NCI-H2081 (cell line): ENCODE data around the gene GSG1L.

Source experiments
- DNase-seq, 2 experiments: peaks; one replicate each; lab custom pipeline; 2025; lab: John Stamatoyannopoulos, UW

Gene GSG1L

DNA sequence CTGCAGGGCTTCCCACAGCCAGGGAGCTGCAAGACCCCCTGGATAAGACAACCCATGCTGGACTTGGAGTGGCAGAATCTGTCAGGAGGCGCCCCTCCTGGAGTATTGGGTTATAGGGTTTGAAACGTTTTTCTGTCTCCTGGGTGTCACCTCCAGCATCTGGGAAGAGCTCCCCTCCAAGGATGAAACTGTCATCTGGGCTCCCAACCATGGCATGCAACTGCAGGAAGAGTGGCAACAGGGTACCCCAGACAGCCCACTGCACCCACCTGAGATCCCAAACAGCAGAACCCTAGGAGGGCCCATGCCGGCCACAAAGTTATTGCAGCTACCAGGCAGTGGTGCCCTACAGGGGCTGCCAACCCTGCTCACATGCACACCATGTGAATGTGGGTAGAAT is 636 bp upstream of the GSG1L start:
- no peak for DNase-seq

DNA sequence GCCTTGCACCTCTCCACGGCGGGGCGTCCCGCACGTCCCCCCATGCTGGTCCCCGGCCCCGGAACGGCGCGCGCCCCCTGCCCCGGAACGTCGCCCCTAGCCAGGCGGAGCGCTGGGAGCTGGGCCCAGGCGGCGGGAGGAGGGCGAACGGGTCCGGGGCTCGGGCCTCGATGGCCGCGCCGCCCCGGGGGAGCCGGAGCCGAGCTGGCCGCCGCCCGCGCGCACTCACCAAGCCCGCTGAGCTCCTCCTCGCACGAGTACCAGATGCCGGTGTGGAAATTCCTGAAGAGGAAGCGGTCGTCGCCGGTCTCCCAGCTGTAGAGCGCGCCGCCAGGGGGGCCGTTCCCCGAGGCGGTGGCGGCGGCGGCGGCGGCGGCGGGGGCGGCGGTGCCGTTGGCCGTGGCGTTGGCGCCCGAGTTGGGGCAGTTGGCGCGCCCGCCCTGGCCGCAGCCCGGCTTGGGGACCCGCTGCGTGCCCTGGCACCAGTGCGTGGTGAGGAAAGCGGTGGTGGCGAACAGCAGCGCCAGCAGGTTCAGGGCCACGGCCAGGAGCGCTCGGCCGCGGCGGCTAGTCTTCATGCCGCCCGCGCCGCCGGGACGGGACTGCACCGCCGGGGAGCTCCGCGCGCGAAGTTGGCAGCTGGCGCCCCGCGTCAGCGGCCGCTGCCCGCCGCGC is 530 bp downstream of the GSG1L start:
- DNase-seq: no peak

DNA sequence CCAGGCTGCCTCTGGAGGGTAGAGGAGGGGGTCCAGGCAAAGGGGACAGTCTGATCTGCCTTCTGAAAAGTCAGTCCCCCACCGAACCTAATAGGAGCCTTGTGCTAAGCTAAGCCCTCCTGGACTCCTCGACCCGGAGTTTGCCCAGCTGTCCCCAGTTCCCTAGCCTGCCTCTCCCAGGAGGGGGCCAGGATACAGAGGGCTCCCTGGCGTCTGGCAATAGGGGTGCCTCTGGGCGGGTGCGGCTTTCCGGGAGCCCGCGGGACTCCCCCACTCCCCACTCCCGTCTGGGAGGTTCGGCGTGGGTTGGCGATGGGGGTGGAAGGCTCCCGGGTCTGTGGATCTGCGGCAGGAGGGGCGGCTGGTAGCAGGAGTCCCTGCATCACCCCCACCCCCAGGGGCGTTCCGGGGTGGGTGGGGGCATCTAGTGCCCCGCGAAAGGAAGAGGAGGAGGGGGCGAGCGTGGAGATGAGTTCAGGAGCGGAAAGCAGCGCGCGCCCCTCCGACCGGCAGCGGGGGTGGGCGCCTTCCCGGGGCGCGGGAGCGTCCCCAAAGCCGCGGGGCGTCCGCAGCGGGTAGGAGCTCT is 1.2 kb downstream of the GSG1L start:
- no peak for DNase-seq

DNA sequence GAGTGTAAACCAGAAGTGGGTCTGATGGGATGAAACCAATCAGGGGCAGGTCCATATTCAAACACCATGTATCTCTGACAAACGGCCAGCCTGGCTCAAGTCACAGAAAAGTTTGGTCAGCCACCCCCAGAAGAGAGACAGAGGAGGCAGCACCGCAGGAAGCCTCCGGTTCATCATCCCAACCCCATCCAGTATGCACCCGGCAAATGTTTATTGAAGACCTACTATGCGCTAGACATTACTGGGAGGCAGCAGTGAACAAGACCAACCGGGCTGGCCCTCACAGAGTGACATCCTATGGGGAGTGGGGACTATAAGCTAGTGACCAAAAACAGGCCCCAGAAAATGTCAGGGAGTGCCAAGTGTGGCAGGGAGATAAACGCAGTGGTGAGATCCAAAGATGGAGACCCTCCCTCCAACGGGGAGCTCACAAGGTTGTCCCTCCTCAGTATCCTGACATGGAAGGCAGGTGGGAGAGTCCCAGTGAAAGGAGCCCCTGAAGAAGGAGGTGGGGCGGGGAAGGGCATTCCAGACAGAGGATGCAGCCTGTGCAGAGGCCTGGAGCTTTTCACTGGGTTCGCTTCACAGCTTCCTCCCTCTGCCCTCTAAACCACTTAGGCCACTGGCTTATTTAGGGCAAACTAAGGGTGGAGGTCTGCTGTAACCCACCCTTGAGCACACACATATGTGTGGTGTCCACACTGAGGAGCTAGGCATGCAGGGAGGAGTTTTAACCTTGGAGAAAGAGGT is 2.0 kb downstream of the GSG1L start:
- no peak for DNase-seq

DNA sequence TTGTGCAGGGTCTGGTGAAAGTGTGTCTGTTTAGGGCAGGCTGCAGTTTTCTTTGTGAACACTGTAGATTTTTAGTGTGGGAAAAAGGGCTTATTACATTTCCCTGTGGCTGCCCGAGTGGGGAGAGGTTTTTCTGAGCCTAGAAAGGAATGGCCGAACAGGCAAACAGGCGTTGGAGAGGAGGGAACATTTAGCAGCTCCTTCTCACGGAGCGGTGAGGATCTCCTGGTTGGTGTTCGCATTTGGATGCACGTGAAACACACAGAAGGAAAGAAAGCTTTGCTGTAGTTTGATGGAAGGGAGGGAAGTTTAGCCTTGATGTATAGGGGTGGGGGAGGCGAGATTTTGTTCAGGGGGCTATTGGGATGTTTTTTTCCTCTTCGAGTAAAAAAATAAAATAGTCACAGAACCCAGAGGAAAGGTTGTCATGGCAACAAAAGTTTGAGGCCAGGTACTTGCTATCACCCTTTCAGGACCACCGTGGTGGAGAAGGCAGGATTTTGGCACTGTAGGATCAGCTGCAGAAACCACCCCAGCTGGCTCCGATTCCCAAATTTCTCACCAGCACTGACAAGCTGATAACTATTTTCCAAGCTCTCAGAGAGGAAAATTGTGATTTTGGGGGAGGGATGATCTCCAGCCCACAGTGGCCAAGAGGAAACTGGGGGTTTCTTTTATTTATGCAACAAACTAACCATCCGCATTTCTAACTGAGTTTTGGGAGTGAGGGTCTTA is 3.5 kb downstream of the GSG1L start:
- DNase-seq: no peak

DNA sequence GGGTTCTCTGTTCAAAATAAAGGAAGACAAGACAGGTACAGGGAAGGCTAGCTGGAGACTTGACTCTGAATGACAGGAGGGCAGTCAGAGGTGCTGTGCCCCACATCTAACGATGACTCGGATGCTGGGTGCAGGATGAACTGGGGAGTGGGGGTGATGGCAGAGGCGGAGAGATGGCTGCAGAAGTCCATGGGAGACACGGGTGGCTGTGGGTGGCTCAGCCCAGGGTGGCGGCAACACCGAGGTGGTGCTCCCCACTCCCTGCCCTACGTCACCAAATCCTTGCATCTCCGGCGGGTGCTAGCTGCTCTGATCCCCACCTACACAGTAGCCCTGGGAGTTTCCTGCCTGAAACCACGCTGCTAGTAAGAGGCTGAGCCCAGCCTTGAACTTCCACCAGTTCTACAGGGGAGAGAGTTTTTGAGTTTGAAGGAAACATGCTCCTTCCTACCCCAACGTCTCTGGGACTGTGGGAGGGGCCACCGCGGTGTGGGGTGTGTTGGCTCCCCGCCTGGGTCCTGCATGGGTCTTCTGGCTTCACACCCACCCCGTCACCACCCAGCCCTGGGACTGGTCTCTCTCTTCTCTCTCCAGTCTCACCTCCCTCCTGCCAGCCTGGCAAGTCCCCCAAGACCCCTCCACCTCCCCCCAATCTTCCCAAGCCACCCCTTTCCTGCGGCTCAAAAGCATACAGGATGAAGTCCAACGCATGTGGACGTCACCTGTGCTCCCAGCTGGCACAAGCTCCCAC is 4.5 kb downstream of the GSG1L start:
- DNase-seq: no peak

DNA sequence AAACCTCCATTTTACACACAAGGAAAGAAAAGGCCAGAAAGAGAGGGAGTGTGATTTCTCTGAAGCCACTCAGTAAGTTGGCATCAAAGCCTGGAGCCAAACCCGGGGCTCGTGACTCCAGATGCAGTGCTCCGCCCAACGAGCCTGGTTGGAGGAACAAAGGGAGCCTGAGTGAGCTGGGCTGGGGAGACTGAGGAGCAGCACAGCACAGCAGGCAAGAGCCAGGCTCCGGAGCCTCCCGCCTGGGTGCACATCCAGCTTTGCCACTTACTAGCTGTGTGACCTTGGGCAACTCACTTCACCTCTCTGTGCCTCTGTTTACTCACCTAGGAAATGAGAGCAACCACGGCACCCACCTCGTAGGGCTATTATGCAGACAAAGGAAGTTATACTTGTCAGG is 5.6 kb downstream of the GSG1L start:
- no peak for DNase-seq

DNA sequence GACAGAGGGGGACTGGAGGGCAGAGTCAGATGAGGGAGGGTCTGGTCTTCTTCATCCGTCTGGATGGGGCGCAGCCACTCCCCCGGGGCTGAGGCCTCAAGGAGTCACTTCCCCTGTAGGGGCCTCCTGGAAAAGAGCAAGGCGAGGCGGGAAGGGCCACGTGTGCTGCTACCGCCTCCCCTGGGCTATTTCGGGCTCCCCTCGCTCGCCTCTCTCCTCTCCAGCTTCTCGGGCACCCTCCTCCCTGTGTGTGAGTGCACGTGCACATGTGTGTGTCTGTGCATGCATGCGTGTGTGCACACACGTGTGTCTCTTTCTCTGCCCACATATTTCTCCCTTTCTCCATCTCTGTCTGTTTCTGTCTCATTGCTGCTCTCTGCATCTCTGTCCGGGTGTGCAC is 10.1 kb downstream of the GSG1L start:
- no peak for DNase-seq

DNA sequence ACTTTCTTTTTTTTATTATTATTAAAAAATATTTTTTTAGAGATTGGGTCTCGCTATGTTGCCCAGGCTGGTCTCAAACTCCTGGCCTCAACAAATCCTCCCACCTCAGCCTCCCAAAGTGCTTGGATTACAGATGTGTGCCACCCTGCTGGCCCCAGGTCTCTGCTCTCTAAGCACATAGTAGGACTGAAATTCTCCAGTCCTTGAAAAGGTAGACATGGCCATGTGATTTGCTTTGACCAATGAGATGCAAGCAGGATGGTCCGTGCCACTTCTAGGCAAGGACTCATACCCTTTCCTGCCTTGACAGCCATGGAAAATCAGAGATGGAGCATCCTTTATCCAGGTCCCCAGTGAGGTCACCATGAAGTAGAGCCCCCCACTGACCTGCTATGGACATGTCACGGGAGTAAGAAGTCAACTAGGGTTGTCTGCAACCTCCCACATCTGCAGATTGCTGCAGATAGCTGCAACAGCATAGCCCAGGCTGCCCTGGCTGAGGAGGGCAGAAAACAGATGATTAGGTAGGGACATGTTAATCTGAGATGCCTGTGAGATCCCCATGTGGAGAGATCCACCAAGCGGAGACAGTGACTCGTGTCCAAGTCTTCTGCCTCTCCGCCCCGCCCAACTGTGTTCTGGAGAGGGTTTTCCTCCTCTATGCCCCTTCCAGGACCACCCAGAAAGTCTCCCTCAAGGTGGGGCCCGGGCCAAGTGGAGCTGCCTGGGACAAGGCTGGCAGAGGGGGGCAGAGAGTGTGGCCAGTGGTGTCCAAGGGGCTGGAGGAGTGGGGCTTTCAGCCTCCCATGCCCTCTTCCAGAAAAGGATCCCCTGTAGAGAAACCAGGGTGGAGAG is 11.0 kb downstream of the GSG1L start:
- DNase-seq: no peak

DNA sequence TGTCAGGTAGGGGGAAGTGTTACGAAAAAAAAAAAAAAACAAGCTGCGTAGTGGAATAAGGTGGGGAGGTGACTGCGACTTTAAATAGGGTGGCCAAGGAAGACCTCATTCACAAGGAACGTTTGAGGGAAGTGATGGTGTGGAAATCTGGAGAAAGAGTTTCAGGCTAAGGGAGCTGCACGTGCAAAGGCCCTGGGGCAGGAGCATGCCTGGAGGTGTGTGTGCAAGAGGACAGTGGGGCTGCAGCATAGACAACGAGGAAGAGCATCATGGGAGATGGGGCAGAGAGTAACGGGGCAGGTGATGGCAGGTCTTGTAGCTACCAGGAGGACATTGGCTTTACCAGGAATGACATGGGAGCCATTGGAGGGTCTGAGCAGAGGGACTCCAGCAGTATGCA is 12.0 kb downstream of the GSG1L start:
- DNase-seq: no peak

DNA sequence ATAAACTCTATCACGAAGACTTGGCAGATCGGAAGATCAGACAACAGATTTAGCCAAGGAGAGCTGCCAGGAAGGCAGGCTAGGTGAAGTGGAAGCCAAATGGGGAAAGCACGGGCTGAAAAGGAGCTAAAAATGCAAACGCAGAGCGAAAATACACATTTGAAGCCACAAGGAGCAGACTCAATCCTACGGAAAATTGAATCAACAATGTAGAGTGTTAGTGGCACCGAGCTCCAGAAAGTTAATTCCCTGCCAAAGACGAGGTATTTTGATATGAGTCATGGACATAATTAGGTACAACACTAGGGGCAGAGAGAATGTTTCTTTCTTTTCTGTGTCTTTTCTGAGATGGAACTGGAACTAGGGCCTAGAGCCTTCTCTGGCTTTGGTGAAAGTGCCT is 20.7 kb downstream of the GSG1L start:
- no peak for DNase-seq

DNA sequence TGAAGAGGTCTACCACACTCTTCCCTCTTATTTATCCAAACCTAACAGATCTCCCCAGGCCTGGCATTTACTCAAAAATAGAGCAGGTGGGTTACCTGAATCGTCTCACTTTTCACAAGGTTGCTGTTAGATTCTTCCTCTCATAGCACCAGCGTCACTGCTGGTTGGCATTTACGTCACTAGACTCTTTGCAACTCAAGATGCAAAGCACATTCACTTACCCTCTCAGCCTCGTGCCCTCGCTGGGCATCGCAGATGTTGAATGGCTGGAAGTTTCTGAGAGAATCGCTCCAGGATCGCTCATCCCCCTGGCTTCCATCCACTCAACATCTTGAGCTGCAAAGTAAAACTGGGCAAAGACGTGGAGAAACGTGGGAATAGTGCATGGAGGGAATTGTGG is 21.9 kb downstream of the GSG1L start:
- no peak for DNase-seq

DNA sequence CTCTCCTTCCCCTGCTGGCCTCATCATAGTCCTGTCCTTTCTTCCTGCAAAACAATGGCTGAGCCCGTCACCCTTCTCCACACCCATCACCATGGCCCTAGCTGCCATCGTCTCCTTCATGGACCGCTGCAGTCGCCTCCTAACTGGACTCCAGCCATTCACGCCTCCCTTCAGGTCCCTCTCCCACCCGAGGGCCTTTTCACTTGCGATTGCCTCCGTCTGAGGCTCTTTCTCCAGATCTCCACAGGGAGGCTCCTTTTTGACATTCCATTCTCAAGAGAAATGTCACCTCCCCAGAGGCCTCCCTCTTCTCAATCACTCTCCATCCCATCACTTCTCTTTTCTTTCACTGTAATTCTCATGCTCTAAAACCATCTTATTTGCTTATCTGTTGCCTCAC is 23.5 kb downstream of the GSG1L start:
- DNase-seq: no peak

DNA sequence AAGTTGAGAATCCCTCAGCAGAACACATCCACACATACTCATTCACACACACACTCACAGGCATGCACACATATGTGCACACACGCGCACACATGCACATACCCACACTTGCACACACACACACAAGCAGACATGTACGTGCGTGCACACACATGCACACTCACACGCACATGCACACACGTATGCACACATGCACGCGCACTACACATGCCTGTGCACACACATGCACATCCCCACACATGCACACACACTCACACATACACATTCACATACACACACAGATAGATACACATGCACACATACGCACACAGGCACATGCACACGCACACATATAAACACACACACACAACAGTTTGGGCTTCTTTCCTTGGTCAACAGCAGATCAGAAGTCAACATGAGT is 24.0 kb downstream of the GSG1L start:
- no peak for DNase-seq

DNA sequence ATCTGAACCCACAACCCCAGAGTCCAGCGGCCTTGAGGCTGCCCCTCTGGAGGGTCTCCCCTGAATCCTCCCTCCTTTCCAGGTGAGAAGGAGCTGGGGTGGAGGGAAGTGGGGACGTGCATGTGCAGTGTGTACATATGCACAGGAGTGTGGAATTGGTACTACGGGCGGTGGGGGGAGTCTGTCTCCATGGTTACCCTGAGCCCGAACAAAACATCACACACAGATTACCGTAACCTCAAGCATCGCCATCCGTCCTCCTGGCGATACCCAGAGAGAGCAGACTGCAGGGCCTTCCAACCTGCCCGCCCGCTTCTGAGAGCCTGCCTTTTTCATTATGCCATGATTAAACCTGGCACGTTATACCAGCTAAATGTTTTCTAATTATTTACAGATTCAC is 25.1 kb downstream of the GSG1L start:
- DNase-seq: no peak

DNA sequence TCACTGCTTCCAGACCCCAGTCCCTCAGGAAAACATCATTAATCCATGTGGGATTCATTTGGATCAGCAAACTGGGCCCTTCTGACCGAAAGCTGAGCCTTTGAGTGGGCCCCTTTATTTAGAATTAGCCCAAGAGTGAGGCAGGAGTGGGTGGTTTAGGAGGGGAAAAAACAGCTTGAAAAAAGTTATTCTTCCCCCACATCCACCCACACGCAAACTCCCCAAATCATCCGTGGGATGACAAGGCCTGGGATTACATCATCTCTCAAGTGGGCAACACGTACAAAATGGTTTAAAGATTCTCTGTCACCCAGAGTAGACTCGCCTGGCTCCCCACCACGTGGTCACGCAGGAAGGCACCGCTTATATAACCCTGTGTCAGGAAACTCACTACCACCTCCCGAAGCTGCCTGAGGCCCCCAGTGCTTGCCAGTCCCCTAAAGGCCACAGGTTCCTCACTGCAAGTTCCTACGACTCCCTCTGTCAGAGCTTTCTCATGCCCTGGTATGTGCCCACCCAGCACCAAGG is 27.6 kb downstream of the GSG1L start:
- DNase-seq: no peak

DNA sequence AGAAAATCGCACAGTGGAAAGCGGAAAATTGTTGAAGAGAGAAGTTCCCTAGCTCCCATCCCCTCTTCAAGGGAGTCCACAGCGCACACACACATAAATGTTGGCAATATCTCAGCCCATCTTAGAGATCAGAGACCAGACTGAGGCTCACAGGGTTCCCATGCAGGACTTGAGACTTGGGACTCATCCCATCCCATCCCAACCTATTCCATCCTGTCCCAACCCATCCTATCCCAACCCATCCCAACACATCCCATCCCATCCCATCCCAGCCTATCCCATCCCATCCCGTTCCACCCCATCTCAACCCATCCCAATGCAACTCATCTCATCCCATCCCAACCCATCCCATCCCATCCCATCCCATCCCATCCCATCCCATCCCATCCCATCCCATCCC is 29.6 kb downstream of the GSG1L start:
- no peak for DNase-seq

DNA sequence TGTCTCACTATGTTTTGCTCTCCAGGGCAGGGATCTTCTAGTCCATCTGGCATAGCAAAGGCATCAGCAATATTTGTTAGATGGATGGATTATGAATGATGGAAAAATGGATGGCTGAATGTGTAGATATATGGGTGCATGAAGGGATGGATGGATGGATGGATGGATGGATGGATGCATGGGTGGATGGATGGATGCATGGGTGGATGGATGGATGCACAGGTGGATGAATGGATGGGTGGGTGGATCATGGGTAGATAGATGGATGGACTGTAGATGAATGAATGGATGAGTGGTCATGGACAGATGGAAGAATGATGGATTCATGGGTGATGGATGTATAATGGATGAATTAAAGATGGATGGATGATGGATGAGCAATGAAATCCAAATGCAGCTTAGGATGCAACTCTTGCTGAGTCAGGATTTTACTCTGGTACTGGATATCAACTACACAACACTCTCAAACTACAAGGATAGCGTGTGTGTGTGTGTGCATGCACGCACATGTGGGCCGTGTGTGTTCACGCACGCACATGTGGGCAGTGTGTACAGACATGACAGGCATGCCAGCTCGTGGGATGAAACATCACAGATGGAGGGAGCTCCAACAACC is 34.0 kb downstream of the GSG1L start:
- no peak for DNase-seq

DNA sequence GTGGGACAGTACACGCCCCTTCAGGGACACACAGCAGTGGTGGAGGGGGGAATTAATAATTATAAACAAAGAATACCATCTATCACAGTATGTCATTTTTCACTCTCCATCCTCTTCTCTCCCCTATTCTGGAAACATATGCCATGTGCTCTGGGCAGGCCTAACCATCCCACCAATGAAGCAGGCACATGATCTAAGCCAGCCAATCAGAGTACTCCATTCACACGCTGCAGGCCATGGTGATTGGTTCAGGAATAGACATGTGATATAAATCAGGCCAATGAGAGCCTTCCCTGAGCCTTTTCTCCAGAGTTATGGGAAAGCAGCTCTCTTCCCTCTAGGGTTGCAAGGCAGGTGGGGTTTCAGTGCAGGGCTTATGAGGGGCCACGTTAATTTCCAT is 36.5 kb downstream of the GSG1L start:
- no peak for DNase-seq

DNA sequence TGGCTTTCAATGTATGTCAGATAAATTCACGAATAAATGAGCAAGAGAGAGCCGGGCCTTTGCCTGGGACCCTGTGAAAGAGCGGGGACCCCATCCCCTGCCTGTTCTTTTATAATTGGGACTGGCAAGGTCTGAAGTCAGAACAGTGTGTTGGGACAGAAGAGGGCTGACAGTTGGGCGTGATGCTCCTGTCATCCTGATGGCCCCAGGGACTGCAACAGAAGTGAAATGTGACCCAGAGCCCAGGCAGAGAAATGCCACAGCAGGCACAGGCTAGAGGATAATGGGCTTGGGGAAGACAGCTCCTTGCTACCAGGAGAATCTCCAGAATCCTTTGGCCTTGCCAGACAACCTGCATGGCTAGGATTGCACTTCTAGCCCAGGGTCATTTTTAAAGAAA is 37.9 kb downstream of the GSG1L start:
- DNase-seq: no peak

DNA sequence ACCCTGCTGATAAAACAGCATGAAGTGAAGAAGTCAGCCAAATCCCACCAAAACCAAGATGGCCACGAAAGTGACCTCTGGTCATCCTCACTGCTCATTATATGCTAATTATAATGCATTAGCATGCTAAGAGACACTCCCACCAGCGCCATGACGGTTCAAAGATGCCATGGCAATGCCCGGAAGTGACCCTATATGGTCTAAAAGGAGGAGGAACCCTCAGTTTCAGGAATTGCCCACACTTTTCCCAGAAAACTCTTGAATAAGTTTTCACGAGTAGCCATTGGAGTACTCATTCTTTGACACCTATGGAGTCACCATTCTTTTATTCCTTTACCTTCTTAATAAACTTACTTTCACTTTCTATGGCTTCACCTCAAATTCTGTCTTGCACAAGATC is 44.3 kb downstream of the GSG1L start:
- no peak for DNase-seq
